ENCODE results near the gene CDR2.
"Not testable (repeated sequence)": the region's sequence is repeated elsewhere in the genome, so short reads cannot be mapped to it uniquely, and the experiment has no call there.

The CDR2 gene

GRCh38 chr16:22374311-22375116 is at the start of gene CDR2:
Gene CDR2, minus strand, starts transcription at chr16:22374619. Its CDS starts 310 bp downstream, at chr16:22374309.
- DNase-seq (ENCODE audit: low spot score): peak; percentile 99

- DNase-seq (ENCODE audit: low spot score): no peak
Measured at GRCh38 chr16:22423716-22424115, 49.3 kb upstream of the CDR2 start.

GRCh38 chr16:22421136-22421535 is 46.7 kb upstream of the CDR2 start:
- DNase-seq (ENCODE audit: low spot score): no peak

GRCh38 chr16:22420606-22421135 is 46.3 kb upstream of the CDR2 start:
- DNase-seq (ENCODE audit: low spot score): no peak

GRCh38 chr16:22419908-22420307 is 45.5 kb upstream of the CDR2 start:
- DNase-seq (ENCODE audit: low spot score): no peak

- DNase-seq (ENCODE audit: low spot score): no peak
Measured at GRCh38 chr16:22418826-22419225, 44.4 kb upstream of the CDR2 start.

DNA sequence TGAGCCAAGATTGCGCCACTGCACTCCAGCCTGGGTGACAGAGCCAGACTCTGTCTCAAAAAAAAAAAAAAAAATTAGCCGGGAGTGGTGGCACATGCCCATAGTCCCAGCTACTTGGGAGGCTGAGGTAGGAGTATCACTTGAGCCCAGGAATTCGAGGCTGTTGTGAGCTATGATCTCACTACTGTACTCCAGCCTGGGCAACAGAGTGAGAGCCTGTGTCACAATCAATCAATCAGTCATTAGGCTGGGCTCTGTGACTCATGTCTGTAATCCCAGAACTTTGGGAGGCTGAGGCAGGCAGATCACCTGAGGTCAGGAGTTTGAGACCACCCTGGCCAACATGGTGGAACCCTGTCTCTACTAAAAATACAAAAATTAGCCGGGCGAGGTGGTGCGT is 43.4 kb upstream of the CDR2 start:
- DNase-seq (ENCODE audit: low spot score): not testable (repeated sequence)

GRCh38 chr16:22417019-22417418 is 42.6 kb upstream of the CDR2 start:
- DNase-seq (ENCODE audit: low spot score): no peak

DNA sequence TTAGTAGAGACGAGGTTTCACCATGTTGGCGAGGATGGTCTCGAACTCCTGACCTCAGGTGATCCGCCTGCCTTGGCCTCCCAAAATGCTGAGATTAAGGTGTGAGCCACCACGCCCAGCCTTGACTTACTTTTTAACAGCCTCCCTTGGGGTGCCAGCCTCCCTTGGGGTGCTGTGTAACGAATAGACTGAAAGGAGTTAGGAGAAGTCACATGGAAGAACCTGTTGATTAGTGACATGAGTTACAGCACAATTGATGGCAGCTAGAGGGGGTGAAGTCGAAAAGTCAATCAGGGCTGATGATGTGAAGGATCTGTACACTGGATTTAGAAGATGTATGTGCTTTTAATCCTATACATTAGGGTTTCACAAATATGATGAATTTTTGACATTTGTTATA is 39.4 kb upstream of the CDR2 start:
- DNase-seq (ENCODE audit: low spot score): no peak

- no peak for DNase-seq (ENCODE audit: low spot score)
Measured at GRCh38 chr16:22407486-22407885, 33.1 kb upstream of the CDR2 start.

GRCh38 chr16:22402191-22402590 is 27.8 kb upstream of the CDR2 start:
- no peak for DNase-seq (ENCODE audit: low spot score)

GRCh38 chr16:22400900-22401299 is 26.5 kb upstream of the CDR2 start:
- DNase-seq (ENCODE audit: low spot score): no peak

- no peak for DNase-seq (ENCODE audit: low spot score)
Measured at GRCh38 chr16:22397931-22398330, 23.5 kb upstream of the CDR2 start.

GRCh38 chr16:22397464-22397863 is 23.0 kb upstream of the CDR2 start:
- DNase-seq (ENCODE audit: low spot score): peak; percentile 57

GRCh38 chr16:22395960-22396359 is 21.5 kb upstream of the CDR2 start:
- DNase-seq (ENCODE audit: low spot score): no peak

DNA sequence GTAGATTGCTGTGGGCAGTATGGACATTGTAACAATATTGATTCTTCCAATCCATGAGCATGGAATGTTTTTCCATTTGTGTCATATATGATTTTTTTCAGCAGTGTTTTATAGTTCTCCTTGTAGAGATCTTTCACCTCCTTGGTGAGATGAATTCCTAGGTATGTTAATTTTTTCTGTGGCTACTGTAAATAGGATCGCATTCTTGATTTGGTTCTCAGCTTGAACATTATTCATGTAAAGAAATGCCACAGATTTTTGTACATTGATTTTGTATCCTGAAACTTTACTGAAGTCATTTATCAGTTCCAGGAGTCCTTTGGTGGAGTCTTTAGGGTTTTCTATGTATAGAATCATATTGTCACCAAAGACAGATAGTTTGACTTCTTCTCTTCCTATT is 19.7 kb upstream of the CDR2 start:
- DNase-seq (ENCODE audit: low spot score): no peak

- DNase-seq (ENCODE audit: low spot score): no peak
Measured at GRCh38 chr16:22388101-22388644, 13.8 kb upstream of the CDR2 start.

DNA sequence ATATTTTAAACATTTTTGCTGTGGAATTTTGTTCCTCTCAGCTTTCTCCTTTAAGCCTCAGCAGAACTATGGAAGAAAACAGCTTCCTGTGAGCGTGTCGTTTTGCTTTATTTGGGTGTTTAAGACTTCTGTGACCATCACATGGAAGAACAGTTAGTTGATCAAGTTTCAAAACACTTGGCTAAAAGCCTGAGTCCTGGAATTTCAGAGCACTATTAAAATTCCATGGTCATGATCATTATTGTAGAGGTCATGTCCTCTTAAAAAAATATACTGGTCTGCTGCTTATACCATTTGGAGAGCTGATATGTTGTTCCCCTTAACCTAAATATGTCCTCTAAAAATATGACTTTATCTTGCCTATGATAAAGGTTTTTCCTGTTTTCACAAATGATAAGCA is 12.6 kb upstream of the CDR2 start:
- DNase-seq (ENCODE audit: low spot score): peak; percentile 69

DNA sequence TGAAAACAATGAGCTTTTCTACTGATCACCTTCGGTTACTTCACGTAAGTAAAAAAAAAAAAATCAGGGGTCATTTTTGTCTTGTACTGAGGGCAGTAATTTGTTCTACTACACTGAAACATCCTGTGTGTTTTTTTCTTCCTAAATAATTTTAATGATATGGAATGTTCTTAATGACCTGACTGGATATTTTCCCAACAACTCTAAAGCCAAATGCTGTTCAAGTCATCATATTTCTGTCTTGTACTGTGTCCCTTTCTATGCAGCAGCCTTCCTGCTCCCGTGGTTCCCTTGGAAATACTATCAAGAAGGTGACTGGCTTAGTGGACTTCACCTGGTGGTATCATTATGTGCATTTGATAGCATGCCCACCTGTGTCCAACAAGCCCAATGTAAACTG is 10.8 kb upstream of the CDR2 start:
- DNase-seq (ENCODE audit: low spot score): no peak

DNA sequence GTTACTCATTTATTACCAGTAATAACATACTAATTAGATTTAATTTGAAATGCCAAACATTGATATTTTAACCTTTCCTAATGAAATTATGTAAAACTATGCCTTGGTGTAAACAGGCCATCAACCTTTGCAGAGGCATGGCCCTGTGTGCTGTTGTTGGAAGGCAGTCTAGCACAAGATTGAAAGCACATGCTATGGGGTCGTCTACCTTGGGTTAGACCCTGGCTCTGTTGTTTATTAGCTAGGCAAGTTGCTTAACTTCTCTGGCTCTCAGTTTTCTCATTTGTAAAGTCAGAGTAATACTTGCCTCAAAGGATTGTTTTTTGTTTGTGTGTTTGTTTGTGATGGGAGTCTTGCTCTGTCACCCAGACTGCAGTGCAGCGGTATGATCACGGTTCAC is 9.4 kb upstream of the CDR2 start:
- DNase-seq (ENCODE audit: low spot score): no peak

GRCh38 chr16:22381392-22381791 is 7.0 kb upstream of the CDR2 start:
- DNase-seq (ENCODE audit: low spot score): no peak

GRCh38 chr16:22380529-22380928 is 6.1 kb upstream of the CDR2 start:
- DNase-seq (ENCODE audit: low spot score): no peak

GRCh38 chr16:22379656-22380055 is 5.2 kb upstream of the CDR2 start:
- no peak for DNase-seq (ENCODE audit: low spot score)
